Panc1 (cell line): ENCODE measurements around the gene SNX1. TPM values are rescaled to one million over a fixed set of nuclear protein-coding genes. Genes with fewer than 3 reads are reported as not detected.

Source experiments
- ATAC-seq: fragments of 200-7000 bp; cut with Tn5 transposase; 2 replicates; pipeline ENCODE4 v1.9.1; 2020; ENCODE audit warnings: mild to moderate bottlenecking, moderate library complexity
- BruUV-seq: library from RNA; stranded (reverse); fragments of 400-500 nt; replicated peaks from 2 replicates; lab custom pipeline; 2021; lab: Mats Ljungman, UMichigan
- CTCF ChIA-PET: fragments of 300-600 bp; sonication (Branson Sonifier 250); formaldehyde crosslinking; loops from one replicate; lab custom pipeline; 2022; ENCODE audit warnings: antibody characterized with exemption; lab: Charles Lee
- POLR2A ChIA-PET: fragments of 300-600 bp; sonication (Branson Sonifier 250); formaldehyde crosslinking; loops from one replicate; lab custom pipeline; 2022; ENCODE audit warnings: antibody characterized with exemption; lab: Charles Lee
- DNase-seq: peaks from one replicate; pipeline ENCODE4 v3.0.0-alpha.2; 2010; ENCODE audit warnings: low read depth, low spot score
- H3K27ac ChIP-seq: 2 replicates; pipeline ENCODE4 v1.5.1; 2011; ENCODE audit warnings: mild to moderate bottlenecking, low read length, inconsistent platforms
- H3K27me3 ChIP-seq: fragments of 200-500 bp; sonication (Bioruptor generic); 2 replicates; pipeline ENCODE4 v1.6.0; 2014; ENCODE audit warnings: low read length, inconsistent platforms; ENCODE audit not compliant: control insufficient read depth, insufficient read depth
- H3K36me3 ChIP-seq: fragments of 200-500 bp; sonication (Bioruptor generic); 2 replicates; pipeline ENCODE4 v1.5.1; 2014; ENCODE audit warnings: inconsistent platforms, mild to moderate bottlenecking, low read length, moderate library complexity; ENCODE audit not compliant: control insufficient read depth, insufficient read depth
- H3K4me1 ChIP-seq: 2 replicates; pipeline ENCODE4 v1.5.1; 2011; ENCODE audit warnings: inconsistent platforms, mild to moderate bottlenecking, low read length, moderate library complexity; ENCODE audit not compliant: control insufficient read depth, insufficient read depth
- H3K4me3 ChIP-seq, 2 experiments: 2 replicates each; pipeline ENCODE4 v1.5.1; 2011 to 2012; ENCODE audit warnings: low read depth in 2 of 2, low read length in 2 of 2, mild to moderate bottlenecking in 2 of 2, inconsistent platforms in 1 of 2, moderate library complexity in 1 of 2
- H3K9me3 ChIP-seq: fragments of 200-500 bp; sonication (Bioruptor generic); 2 replicates; pipeline ENCODE4 v1.5.1; 2014; ENCODE audit warnings: low read depth, mild to moderate bottlenecking, inconsistent platforms, low read length, moderate library complexity; ENCODE audit not compliant: control insufficient read depth, insufficient read depth
- CTCF ChIP-seq: fragments of 450-650 bp; IDR thresholded peaks from 2 replicates; pipeline ENCODE4 v1.5.1; 2017; ENCODE audit warnings: mild to moderate bottlenecking
- POLR2AphosphoS5 ChIP-seq: IDR thresholded peaks from 2 replicates; pipeline ENCODE4 v1.6.1; 2012; ENCODE audit warnings: mild to moderate bottlenecking, low read depth, low read length, moderate library complexity
- REST ChIP-seq, 2 experiments: IDR thresholded peaks; 2 replicates each; pipeline ENCODE4 v1.6.1; 2011 to 2012; ENCODE audit warnings: low read depth in 2 of 2, control low read depth in 1 of 2, low read length in 1 of 2, mild to moderate bottlenecking in 1 of 2, moderate library complexity in 1 of 2; ENCODE audit not compliant: insufficient read depth in 1 of 2
- SIN3A ChIP-seq: IDR thresholded peaks from 2 replicates; pipeline ENCODE4 v1.6.1; 2012; ENCODE audit warnings: low read depth, mild to moderate bottlenecking, low read length, moderate library complexity, borderline replicate concordance; ENCODE audit not compliant: insufficient read depth
- TCF7L2 ChIP-seq: IDR thresholded peaks from 2 replicates; pipeline ENCODE4 v1.6.1; 2011; ENCODE audit warnings: mild to moderate bottlenecking, low read depth, low read length, inconsistent platforms
- in situ Hi-C: cut with HindIII; loops from 2 replicates; pipeline ENCODE4 v1.10.0; 2016; ENCODE audit warnings: low sequenced_read_pairs, low pct_unique_long_range_greater_than_20kb
- intact Hi-C: fragments of 100-400 bp; cut with micrococcal nuclease; formaldehyde crosslinking; loops from one replicate; pipeline ENCODE4 v1.10.0; 2022; ENCODE audit not compliant: unreplicated experiment
- total RNA-seq: library from RNA; stranded (reverse); gene quantifications from one replicate; pipeline ENCODE4 v1.2.1, GENCODE V29; 2021; ENCODE audit not compliant: unreplicated experiment

Gene SNX1
- total RNA-seq, 1 experiment from 2014 or later, result 96.2 TPM

GRCh38 chr15:64092864-64093626 is 2.7 kb upstream of the SNX1 start:
- TF ChIP-seq POLR2AphosphoS5 (no peak), TCF7L2 (no peak), SIN3A (no peak), REST (IDR thresholded peaks at IDR 0.05; ENCODE audit: insufficient read depth in 1 of 2, low read depth in 2 of 2, low read length in 1 of 2) (no peak), CTCF (no peak)
- intact Hi-C loops, result no loop called here
- H3K27me3 ChIP-seq, result no peaks in the 10 kb centered on the region
- peak overlapping the region; percentile 99 for H3K27ac ChIP-seq
- H3K9me3 ChIP-seq, result no peaks in the 10 kb centered on the region
- DNase-seq (no peak), ATAC-seq (peak; percentile 10)
- CTCF ChIA-PET, result interaction anchor here (0.6 to 1.6 kb wide), 2 partner anchors 60 to 1786 kb away, joined by 3 to 10 read pairs; no protein-coding TSS in a partner anchor
- POLR2A ChIA-PET, result interaction anchor here (0.6 to 0.8 kb wide), 4 partner anchors 18 to 707 kb away, joined by 3 to 9 read pairs (median 6); no protein-coding TSS in a partner anchor
- peaks cover 3% of the 10 kb centered on the region for H3K36me3 ChIP-seq
- H3K4me3 ChIP-seq, result peak overlapping the region; percentile 92 to 97
- BruUV-seq, result TSS peak; percentile 75
- in situ Hi-C loops, result no loop called here
- H3K4me1 ChIP-seq, result peaks cover 29% of the 10 kb centered on the region

GRCh38 chr15:64093627-64094417 is 2.0 kb upstream of the SNX1 start, which contains the start of gene CIAO2A:
TSS of gene CIAO2A (minus strand) at chr15:64093838. CDS start at chr15:64093768, 70 bp downstream.
- H3K4me1 ChIP-seq, result peaks cover 32% of the 10 kb centered on the region
- in situ Hi-C loops, result no loop called here
- CTCF ChIA-PET, result interaction anchor here (0.6 to 1.6 kb wide), 3 partner anchors 59 to 1787 kb away, joined by 3 to 12 read pairs (median 10); no protein-coding TSS in a partner anchor
- ATAC-seq (peak; percentile 92), DNase-seq (peak; percentile 99)
- intact Hi-C loops, result no loop called here
- no peaks in the 10 kb centered on the region for H3K9me3 ChIP-seq
- H3K4me3 ChIP-seq, result peak within 1 kb of the TSS; percentile 92 to 97
- no peaks in the 10 kb centered on the region for H3K27me3 ChIP-seq
- H3K36me3 ChIP-seq, result peaks cover 3% of the 10 kb centered on the region; the same call in 1 of the 2 replicates
- no TSS peak for BruUV-seq
- peak; percentile 54 for TF ChIP-seq POLR2AphosphoS5
- TF ChIP-seq TCF7L2, result peak; percentile 94
- no peak for TF ChIP-seq CTCF
- TF ChIP-seq SIN3A, result peak; percentile 70; the same call in 1 of the 2 replicates
- TF ChIP-seq REST (IDR thresholded peaks at IDR 0.05; ENCODE audit: insufficient read depth in 1 of 2, low read depth in 2 of 2, low read length in 1 of 2), result no peak
- POLR2A ChIA-PET, result interaction anchor here (0.5 to 0.8 kb wide), 5 partner anchors 11 to 706 kb away, joined by 3 to 9 read pairs (median 4); no protein-coding TSS in a partner anchor
- peak within 1 kb of the TSS; percentile 99 for H3K27ac ChIP-seq
